ENCODE results near the gene SMCR8. TPM values are rescaled to one million over a fixed set of nuclear protein-coding genes. Genes with fewer than 3 reads are reported as not detected.
"Not testable (repeated sequence)": the region's sequence is repeated elsewhere in the genome, so short reads cannot be mapped to it uniquely, and the experiment has no call there.

SMCR8 gene
- total RNA-seq, 2 donors from 2014 or later = 20.7 to 22.2 TPM

DNA sequence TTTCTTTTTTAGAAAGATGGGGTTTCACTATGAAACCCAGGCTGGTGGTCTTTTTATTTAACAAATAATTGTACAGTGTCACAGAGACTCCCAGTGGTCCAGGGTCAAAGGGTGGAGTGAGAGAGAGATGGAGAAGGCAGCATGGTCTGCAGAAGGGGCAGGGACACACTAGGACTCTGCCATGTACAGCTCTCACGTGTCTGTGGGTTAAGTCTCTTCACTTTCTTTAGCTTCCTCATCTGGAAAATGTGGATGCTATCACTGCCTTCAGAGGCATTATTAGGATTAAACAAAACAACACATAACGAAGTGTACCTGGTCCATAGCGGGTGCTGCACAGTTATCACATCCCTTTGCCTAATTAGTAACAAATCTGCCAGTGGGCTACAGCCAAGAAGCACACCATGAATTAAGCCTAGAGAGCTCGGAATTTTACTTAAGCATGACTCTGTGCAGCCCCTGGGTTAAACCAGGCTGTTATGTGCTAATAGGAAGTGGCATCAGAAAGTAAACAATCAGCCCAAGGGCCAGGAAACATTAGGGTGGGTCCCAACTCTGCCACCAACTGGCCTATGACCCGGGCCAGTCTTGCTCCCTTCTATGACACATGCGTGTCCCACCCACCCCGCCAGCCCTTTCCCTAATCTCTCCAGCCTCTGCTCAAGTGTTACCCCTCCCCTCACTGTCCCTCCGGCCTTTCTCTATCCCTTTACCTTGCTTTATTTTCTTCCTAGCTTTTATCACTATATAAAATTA is 14.2 kb upstream of the SMCR8 start:
- Mint-ChIP-seq H3K27me3 (ENCODE audit: insufficient read depth) (no peaks in the 10 kb centered on the region), H3K36me3 (ENCODE audit: low read depth) (peaks cover 72% of the 10 kb centered on the region), H3K4me1 (no peaks in the 10 kb centered on the region), H3K27ac (no peak overlapping the region), H3K9me3 (peaks cover 2% of the 10 kb centered on the region), H3K4me3 (no peak overlapping the region)
- H3K27me3 ChIP-seq (ENCODE audit: control insufficient read depth, insufficient read depth, low read length, poor library complexity, severe bottlenecking) = no peaks in the 10 kb centered on the region
- no peaks in the 10 kb centered on the region for H3K9me3 ChIP-seq (ENCODE audit: control insufficient read depth, low read length)
- no peaks in the 10 kb centered on the region for H3K4me1 ChIP-seq (ENCODE audit: control insufficient read depth, insufficient read depth, low read length)
- TF ChIP-seq, protein P1, sequence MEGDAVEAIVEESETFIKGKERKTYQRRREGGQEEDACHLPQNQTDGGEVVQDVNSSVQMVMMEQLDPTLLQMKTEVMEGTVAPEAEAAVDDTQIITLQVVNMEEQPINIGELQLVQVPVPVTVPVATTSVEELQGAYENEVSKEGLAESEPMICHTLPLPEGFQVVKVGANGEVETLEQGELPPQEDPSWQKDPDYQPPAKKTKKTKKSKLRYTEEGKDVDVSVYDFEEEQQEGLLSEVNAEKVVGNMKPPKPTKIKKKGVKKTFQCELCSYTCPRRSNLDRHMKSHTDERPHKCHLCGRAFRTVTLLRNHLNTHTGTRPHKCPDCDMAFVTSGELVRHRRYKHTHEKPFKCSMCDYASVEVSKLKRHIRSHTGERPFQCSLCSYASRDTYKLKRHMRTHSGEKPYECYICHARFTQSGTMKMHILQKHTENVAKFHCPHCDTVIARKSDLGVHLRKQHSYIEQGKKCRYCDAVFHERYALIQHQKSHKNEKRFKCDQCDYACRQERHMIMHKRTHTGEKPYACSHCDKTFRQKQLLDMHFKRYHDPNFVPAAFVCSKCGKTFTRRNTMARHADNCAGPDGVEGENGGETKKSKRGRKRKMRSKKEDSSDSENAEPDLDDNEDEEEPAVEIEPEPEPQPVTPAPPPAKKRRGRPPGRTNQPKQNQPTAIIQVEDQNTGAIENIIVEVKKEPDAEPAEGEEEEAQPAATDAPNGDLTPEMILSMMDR (conservative IDR thresholded peaks at IDR 0.05) = no peak
- WGBS, 2 experiments (ENCODE audit: insufficient coverage in 1 of 2, insufficient read length in 1 of 2) = 90 to 96% methylated on average over 5 to 8 of the region's 8 CpGs
- no peak overlapping the region for H3K9ac ChIP-seq (ENCODE audit: extremely low read depth, low read length, poor library complexity, severe bottlenecking)
- DNase-seq = no peak
- H3K27ac ChIP-seq (ENCODE audit: low read depth, low read length) = no peak overlapping the region
- no peak overlapping the region for H3K4me3 ChIP-seq (ENCODE audit: low read length)
- peaks cover 64% of the 10 kb centered on the region for H3K36me3 ChIP-seq (ENCODE audit: control insufficient read depth, insufficient read depth, low read length)

DNA sequence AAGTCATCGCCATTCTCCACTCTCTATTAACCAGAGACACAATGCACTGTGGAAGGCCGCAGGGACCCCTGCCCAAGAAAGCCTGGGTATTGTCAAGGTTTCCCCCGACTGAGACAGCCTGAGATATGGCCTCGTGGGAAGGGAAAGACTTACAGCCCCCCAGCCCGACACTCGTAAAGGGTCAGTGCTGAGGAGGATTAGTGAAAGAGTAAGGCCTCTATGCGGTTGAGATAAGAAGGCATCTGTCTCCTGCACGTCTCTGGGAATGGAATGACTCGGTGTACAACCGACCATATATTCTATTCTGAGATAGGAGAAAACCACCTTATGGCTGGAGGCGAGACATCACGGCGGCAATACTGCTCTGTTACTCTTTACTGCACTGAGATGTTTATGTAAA is 11.9 kb upstream of the SMCR8 start:
- WGBS, 2 experiments (ENCODE audit: insufficient coverage in 1 of 2, insufficient read length in 1 of 2) = 93 to 96% methylated on average over 5 to 13 of the region's 13 CpGs
- H3K4me1 ChIP-seq (ENCODE audit: control insufficient read depth, insufficient read depth, low read length); H3K9me3 ChIP-seq (ENCODE audit: control insufficient read depth, low read length); H3K27ac ChIP-seq (ENCODE audit: low read depth, low read length); H3K27me3 Mint-ChIP-seq (ENCODE audit: insufficient read depth); H3K9me3 Mint-ChIP-seq; H3K27ac Mint-ChIP-seq; H3K4me3 ChIP-seq (ENCODE audit: low read length); H3K9ac ChIP-seq (ENCODE audit: extremely low read depth, low read length, poor library complexity, severe bottlenecking); DNase-seq; H3K27me3 ChIP-seq (ENCODE audit: control insufficient read depth, insufficient read depth, low read length, poor library complexity, severe bottlenecking); H3K4me3 Mint-ChIP-seq; H3K4me1 Mint-ChIP-seq: not testable (repeated sequence)
- peaks cover 69% of the 10 kb centered on the region for H3K36me3 Mint-ChIP-seq (ENCODE audit: low read depth)
- H3K36me3 ChIP-seq (ENCODE audit: control insufficient read depth, insufficient read depth, low read length) = peaks cover 73% of the 10 kb centered on the region

DNA sequence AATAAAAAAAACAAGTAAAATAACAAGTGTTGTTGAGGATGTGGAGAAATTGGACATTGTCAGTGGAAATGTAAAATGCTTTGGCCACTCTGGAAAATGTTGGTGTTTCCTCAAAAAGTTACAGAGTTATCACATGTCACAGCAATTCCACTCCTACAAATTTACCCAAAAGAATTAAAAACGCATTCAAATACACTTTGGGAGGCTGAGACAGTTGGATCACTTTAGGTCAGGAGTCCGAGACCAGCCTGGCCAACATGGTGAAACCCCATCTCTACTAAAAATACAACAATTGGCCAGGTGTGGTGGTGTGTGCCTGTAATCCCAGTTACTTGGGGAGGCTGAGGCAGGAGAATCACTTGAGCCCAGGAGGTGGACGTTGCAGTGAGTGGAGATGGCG is 5.9 kb upstream of the SMCR8 start:
- 90 to 98% methylated on average over 2 to 4 of the region's 4 CpGs for WGBS, 2 experiments (ENCODE audit: insufficient coverage in 1 of 2, insufficient read length in 1 of 2)
- H3K9me3 Mint-ChIP-seq = no peaks in the 10 kb centered on the region
- H3K36me3 Mint-ChIP-seq (ENCODE audit: low read depth) = peaks cover 54% of the 10 kb centered on the region
- H3K9ac ChIP-seq (ENCODE audit: extremely low read depth, low read length, poor library complexity, severe bottlenecking) = no peak overlapping the region
- H3K9me3 ChIP-seq (ENCODE audit: control insufficient read depth, low read length) = no peaks in the 10 kb centered on the region
- DNase-seq = no peak
- no peak overlapping the region for H3K27ac ChIP-seq (ENCODE audit: low read depth, low read length)
- H3K36me3 ChIP-seq (ENCODE audit: control insufficient read depth, insufficient read depth, low read length) = peaks cover 67% of the 10 kb centered on the region
- no peak overlapping the region for H3K27ac Mint-ChIP-seq
- no peak overlapping the region for H3K4me3 Mint-ChIP-seq
- no peaks in the 10 kb centered on the region for H3K27me3 Mint-ChIP-seq (ENCODE audit: insufficient read depth)
- no peaks in the 10 kb centered on the region for H3K27me3 ChIP-seq (ENCODE audit: control insufficient read depth, insufficient read depth, low read length, poor library complexity, severe bottlenecking)
- peaks cover 12% of the 10 kb centered on the region for H3K4me1 Mint-ChIP-seq
- no peaks in the 10 kb centered on the region for H3K4me1 ChIP-seq (ENCODE audit: control insufficient read depth, insufficient read depth, low read length)
- TF ChIP-seq, protein P1 (conservative IDR thresholded peaks at IDR 0.05) = no peak
- H3K4me3 ChIP-seq (ENCODE audit: low read length) = no peak overlapping the region
